Natural killer cell (primary cell): ENCODE results near the gene SMIM44. TPM values are rescaled to one million over a fixed set of nuclear protein-coding genes. Genes with fewer than 3 reads are reported as not detected.

ENCODE experiments used
- ATAC-seq, 3 donors: fragments of 150-1000 bp in 2 of 3; fragments of 200-7000 bp in 1 of 3; cut with Tn5 transposase; 1 replicate in 1 of 3; 2 replicates in 2 of 3; pipeline ENCODE4 v1.10.0; 2021; ENCODE audit warnings: mild to moderate bottlenecking in 2 of 3, moderate library complexity in 2 of 3
- DNase-seq, 2 donors: peaks; one replicate each; pipeline versions ENCODE4 v3.0.0 to v3.0.0-alpha.2; 2013 to 2021; ENCODE audit warnings: mixed read lengths in 1 of 2
- H3K27ac ChIP-seq: one replicate; pipeline ENCODE4 v1.5.1; 2013; ENCODE audit warnings: mild to moderate bottlenecking, low read length
- H3K27me3 ChIP-seq: one replicate; pipeline ENCODE4 v1.6.1; 2013; ENCODE audit warnings: low read length; ENCODE audit not compliant: control insufficient read depth, insufficient read depth
- H3K36me3 ChIP-seq: one replicate; pipeline ENCODE4 v1.6.1; 2013; ENCODE audit warnings: low read length; ENCODE audit not compliant: control insufficient read depth, insufficient read depth
- H3K4me1 ChIP-seq: one replicate; pipeline ENCODE4 v1.6.1; 2013; ENCODE audit warnings: low read length; ENCODE audit not compliant: control insufficient read depth, insufficient read depth
- H3K4me3 ChIP-seq: one replicate; pipeline ENCODE4 v1.5.1; 2013; ENCODE audit warnings: low read length
- H3K9me3 ChIP-seq: one replicate; pipeline ENCODE4 v1.6.1; 2013; ENCODE audit warnings: low read length; ENCODE audit not compliant: control insufficient read depth, insufficient read depth
- H3K27ac Mint-ChIP-seq, 2 donors: one replicate each; pipeline ENCODE4 v1.8.0; 2022; ENCODE audit warnings: mild to moderate bottlenecking in 2 of 2, mixed read lengths in 2 of 2, moderate library complexity in 1 of 2
- H3K27me3 Mint-ChIP-seq, 2 donors: one replicate each; pipeline ENCODE4 v1.8.0; 2022; ENCODE audit warnings: low read depth in 2 of 2, mixed read lengths in 2 of 2
- H3K36me3 Mint-ChIP-seq: one replicate; pipeline ENCODE4 v1.8.0; 2022; ENCODE audit warnings: mixed read lengths
- H3K4me1 Mint-ChIP-seq, 2 donors: one replicate each; pipeline ENCODE4 v1.8.0; 2022; ENCODE audit warnings: mixed read lengths in 2 of 2
- H3K4me3 Mint-ChIP-seq: one replicate; pipeline ENCODE4 v1.8.0; 2022; ENCODE audit warnings: mild to moderate bottlenecking, moderate library complexity, mixed read lengths
- H3K9me3 Mint-ChIP-seq, 2 donors: one replicate each; pipeline ENCODE4 v1.8.0; 2022; ENCODE audit warnings: mixed read lengths in 2 of 2
- WGBS: methylation state at CpG from one replicate; pipeline ENCODE4 v1.1.7; 2013; ENCODE audit warnings: missing lambda C conversion rate; ENCODE audit not compliant: insufficient coverage; 5-methylcytosine and 5-hydroxymethylcytosine counted together
- intact Hi-C: fragments of 100-400 bp; cut with micrococcal nuclease; formaldehyde crosslinking; loops from one replicate; pipeline ENCODE4 v1.14.2; 2022
- total RNA-seq, 4 donors: library from RNA; stranded (reverse); fragments of 120-200 nt in 1 of 4; gene quantifications; one replicate each; pipeline versions ENCODE4 v1.2.3 to v1.2.4, GENCODE V29; 2013 to 2022
- TF ChIP-seq, protein P1 (sequence below): fragments of 200-600 bp; IDR thresholded peaks from one replicate; pipeline ENCODE4 v1.8.0; 2022; ENCODE audit warnings: antibody characterized with exemption

SMIM44 gene
- total RNA-seq, 3 donors from 2014 or later (not counting 1 experiment from before 2014, with no cell fraction given): not detected

DNA sequence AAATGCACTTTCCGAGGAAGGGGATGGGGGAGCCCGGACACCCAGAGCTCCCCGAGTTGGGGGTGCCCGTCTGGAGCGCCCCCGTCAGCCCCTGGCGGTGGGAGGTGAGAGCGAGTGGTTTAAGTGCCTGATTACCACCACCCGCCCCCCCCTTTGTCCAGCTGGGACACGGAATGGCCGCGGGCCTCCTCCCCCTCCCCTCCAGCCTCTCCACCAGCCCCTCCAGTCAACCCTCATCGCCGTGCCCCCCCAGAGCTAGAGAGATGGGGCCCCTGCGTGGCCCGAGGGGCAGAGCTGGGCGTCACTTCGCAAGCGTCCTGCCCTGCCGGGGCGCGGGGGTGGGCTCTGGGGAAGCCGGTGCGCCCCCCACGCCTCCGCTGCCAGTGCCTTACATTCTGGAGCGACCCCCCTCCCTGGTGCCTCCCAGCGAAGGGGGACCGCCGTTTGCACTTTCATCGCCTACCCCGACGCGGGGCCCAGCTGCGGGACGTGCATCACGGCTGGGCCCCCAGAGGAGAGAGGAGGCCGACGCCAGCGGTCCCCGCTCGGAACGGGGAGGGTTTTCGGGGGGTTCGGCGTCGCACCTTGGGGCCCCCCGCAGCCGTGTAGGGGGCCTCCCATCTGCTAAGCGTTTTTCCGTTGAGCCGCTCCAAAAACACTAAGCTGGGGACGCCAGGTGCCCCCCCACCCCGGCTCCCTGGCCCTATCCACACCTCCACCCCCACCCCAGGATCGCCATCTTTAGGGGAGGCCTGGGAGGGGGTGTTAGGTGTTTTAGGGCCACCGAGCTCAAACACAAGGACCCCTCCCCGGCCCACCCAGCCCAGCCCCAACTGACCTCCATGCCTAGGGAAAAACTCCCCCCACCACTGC, 19.3 kb downstream of the SMIM44 start:
- intact Hi-C loops: no loop called here

DNA sequence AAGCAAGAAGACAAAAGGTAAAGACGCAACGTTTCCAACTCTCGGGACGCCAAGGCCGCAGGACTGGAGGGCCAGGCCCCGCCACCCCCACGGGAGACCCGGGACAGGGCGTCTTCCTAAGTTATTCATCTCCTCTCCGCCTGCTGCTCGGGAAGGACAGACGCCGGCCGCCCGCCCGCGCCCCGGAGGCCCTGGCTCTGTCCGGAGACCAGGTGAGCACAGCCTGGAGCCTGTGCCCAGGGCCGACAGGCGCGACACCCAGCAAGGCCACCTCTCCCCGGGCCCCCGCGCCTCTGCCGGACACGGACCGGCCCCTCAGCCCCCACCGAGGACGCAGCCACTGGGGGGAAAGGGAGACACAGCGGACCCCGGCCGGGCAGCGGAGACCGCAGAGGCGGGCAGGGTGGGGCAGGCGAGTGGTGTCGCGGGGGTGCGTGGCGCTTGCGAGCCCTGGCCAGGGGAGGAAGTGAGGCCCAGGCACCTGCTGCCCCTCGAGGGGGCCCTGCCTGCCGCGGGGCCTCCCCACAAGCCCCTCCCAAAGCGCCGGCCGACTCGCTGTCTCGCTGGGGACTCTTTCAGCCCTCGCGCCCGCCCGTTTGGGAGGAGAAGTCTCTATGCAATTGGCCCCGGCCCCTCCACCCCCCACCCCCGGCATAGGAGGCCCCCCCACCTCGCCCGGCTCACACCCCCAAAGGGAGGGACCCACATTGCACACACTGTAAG, 20.1 kb downstream of the SMIM44 start:
- H3K27me3 ChIP-seq: no peaks in the 10 kb centered on the region
- H3K27ac Mint-ChIP-seq: no peak overlapping the region
- TF ChIP-seq, protein P1, sequence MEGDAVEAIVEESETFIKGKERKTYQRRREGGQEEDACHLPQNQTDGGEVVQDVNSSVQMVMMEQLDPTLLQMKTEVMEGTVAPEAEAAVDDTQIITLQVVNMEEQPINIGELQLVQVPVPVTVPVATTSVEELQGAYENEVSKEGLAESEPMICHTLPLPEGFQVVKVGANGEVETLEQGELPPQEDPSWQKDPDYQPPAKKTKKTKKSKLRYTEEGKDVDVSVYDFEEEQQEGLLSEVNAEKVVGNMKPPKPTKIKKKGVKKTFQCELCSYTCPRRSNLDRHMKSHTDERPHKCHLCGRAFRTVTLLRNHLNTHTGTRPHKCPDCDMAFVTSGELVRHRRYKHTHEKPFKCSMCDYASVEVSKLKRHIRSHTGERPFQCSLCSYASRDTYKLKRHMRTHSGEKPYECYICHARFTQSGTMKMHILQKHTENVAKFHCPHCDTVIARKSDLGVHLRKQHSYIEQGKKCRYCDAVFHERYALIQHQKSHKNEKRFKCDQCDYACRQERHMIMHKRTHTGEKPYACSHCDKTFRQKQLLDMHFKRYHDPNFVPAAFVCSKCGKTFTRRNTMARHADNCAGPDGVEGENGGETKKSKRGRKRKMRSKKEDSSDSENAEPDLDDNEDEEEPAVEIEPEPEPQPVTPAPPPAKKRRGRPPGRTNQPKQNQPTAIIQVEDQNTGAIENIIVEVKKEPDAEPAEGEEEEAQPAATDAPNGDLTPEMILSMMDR: no peak
- H3K4me3 ChIP-seq: no peak overlapping the region
- DNase-seq (no peak), ATAC-seq (no peak)
- H3K36me3 ChIP-seq: no peaks in the 10 kb centered on the region
- H3K36me3 Mint-ChIP-seq: no peaks in the 10 kb centered on the region
- no peaks in the 10 kb centered on the region for H3K9me3 Mint-ChIP-seq
- H3K9me3 ChIP-seq: peaks cover 3% of the 10 kb centered on the region
- no peaks in the 10 kb centered on the region for H3K27me3 Mint-ChIP-seq
- H3K27ac ChIP-seq: no peak overlapping the region
- H3K4me1 ChIP-seq: peaks cover 4% of the 10 kb centered on the region
- WGBS: 93% methylated on average over 45 of the region's 58 CpGs
- no peak overlapping the region for H3K4me3 Mint-ChIP-seq
- intact Hi-C loops: no loop called here
- peaks cover 0 to 10% of the 10 kb centered on the region in 2 donors for H3K4me1 Mint-ChIP-seq

More for the DNA sequence above, 19.3 kb downstream of the SMIM44 start:
- DNase-seq (no peak), ATAC-seq (no peak)
- WGBS: 95% methylated on average over 52 of the region's 57 CpGs
- no peak overlapping the region for H3K27ac ChIP-seq
- H3K4me3 ChIP-seq: no peak overlapping the region
- no peak overlapping the region for H3K27ac Mint-ChIP-seq
- no peaks in the 10 kb centered on the region for H3K9me3 Mint-ChIP-seq
- H3K9me3 ChIP-seq: peaks cover 3% of the 10 kb centered on the region
- no peaks in the 10 kb centered on the region for H3K36me3 Mint-ChIP-seq
- H3K27me3 ChIP-seq: no peaks in the 10 kb centered on the region
- peaks cover 0 to 5% of the 10 kb centered on the region in 2 donors for H3K4me1 Mint-ChIP-seq
- no peaks in the 10 kb centered on the region for H3K36me3 ChIP-seq
- peaks cover 4% of the 10 kb centered on the region for H3K4me1 ChIP-seq
- H3K27me3 Mint-ChIP-seq: no peaks in the 10 kb centered on the region
- H3K4me3 Mint-ChIP-seq: no peak overlapping the region
- TF ChIP-seq, protein P1: no peak

DNA sequence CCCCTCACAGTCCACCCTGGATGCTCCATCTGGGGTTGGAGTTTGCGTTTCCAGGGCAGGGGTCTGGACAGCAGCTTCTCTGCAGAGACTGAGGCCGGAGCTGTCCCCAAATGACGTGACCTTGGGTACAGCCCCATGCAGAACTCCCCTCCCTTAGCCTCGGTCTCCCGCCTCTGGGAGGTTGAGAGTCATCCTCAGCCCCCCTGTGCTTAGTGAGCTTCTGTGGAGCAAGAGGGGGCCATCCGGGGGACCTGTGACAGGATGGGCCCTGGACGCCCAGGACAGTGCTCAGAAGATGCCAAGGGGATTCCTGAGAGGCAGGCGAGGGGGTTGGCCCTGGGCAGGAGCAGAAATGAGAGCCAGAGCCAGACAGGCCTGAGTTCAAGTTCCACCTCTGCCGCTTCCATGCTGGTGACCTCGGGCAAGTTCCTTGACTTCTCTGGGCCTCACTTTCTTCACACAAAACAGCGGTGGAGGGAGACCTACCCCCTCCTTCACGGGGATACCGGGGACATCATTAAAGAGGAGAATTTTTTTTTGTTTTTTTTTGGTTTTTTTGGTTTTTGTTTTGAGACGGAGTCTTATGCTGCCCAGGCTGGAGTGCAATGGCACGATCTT, 23.2 kb downstream of the SMIM44 start:
- no peaks in the 10 kb centered on the region for H3K9me3 ChIP-seq
- no peak overlapping the region for H3K27ac ChIP-seq
- ATAC-seq: no peak
- Mint-ChIP-seq H3K9me3 (no peaks in the 10 kb centered on the region), H3K27me3 (no peaks in the 10 kb centered on the region), H3K4me3 (no peak overlapping the region), H3K4me1 (peaks cover 0 to 13% of the 10 kb centered on the region in 2 donors), H3K27ac (no peak overlapping the region), H3K36me3 (no peaks in the 10 kb centered on the region)
- TF ChIP-seq, protein P1: no peak
- H3K27me3 ChIP-seq: no peaks in the 10 kb centered on the region
- 92% methylated on average over 15 of the region's 15 CpGs for WGBS
- H3K4me1 ChIP-seq: peaks cover 4% of the 10 kb centered on the region
- H3K4me3 ChIP-seq: no peak overlapping the region
- DNase-seq: no peak
- intact Hi-C loops: no loop called here
- H3K36me3 ChIP-seq: no peaks in the 10 kb centered on the region
